Testis (tissue), 3 donors: ENCODE data around the gene FXN. TPM values are rescaled to one million over a fixed set of nuclear protein-coding genes. Genes with fewer than 3 reads are reported as not detected.

Experiments used
- DNase-seq: peaks from one replicate; pipeline ENCODE4 v3.0.0-alpha.2; 2019
- H3K27ac ChIP-seq, 2 donors: fragments of 200-600 bp; sonication (generic); one replicate each; pipeline ENCODE4 v1.5.1; 2019
- H3K27me3 ChIP-seq: fragments of 200-600 bp; sonication (generic); one replicate; pipeline ENCODE4 v1.5.1; 2019
- H3K36me3 ChIP-seq: fragments of 200-600 bp; sonication (generic); one replicate; pipeline ENCODE4 v1.5.1; 2017; ENCODE audit warnings: low read depth; ENCODE audit errors: missing control alignments
- H3K4me1 ChIP-seq: fragments of 200-600 bp; sonication (generic); one replicate; pipeline ENCODE4 v1.5.1; 2019
- H3K4me3 ChIP-seq, 2 donors: fragments of 200-600 bp; sonication (generic); one replicate each; pipeline ENCODE4 v1.5.1; 2017 to 2019
- H3K9me3 ChIP-seq: fragments of 200-600 bp; sonication (generic); one replicate; pipeline ENCODE4 v1.5.1; 2017
- POLR2A ChIP-seq: fragments of 450-650 bp; IDR thresholded peaks from one replicate; pipeline ENCODE4 v1.6.1; 2017; ENCODE audit warnings: antibody characterized with exemption, mild to moderate bottlenecking, moderate library complexity
- WGBS, 2 donors: methylation state at CpG; one replicate each; pipeline ENCODE4 v1.1.5; 2018; 5-methylcytosine and 5-hydroxymethylcytosine counted together
- intact Hi-C: fragments of 100-400 bp; cut with DNase I; formaldehyde crosslinking; loops from one replicate; pipeline ENCODE4 v1.15.1; 2023; ENCODE audit warnings: low total_unique reads
- polyA plus RNA-seq: library from polyadenylated mRNA; stranded (reverse); fragments of 350-450 nt; fragmentation: Illumina TruSeq; extraction: RNeasy Lipid Tissue Mini Kit (QIAGEN cat#74804); gene quantifications from one replicate; pipeline ENCODE4 v1.2.3, GENCODE V29; 2014; ENCODE audit warnings: low read depth, low replicate concordance; ENCODE audit not compliant: insufficient read depth
- total RNA-seq, 2 donors: library from RNA; depleted of rRNA; stranded (reverse); fragments of >200 nt; gene quantifications; one replicate each; pipeline ENCODE4 v1.2.3, GENCODE V29; 2016
- TF ChIP-seq, protein P1 (sequence below), 3 experiments: fragments of 450-650 bp in 2 of 3; fragments of 200-600 bp in 1 of 3; sonication (generic) in 1 of 3; IDR thresholded peaks; one replicate each; pipeline ENCODE4 v1.5.1; 2016 to 2019; ENCODE audit warnings: antibody characterized with exemption in 3 of 3, mild to moderate bottlenecking in 2 of 3, moderate library complexity in 1 of 3

Gene FXN
- total and polyA plus RNA-seq, 3 donors from 2014 or later = 14.5 to 29.4 (median 19.7) TPM

DNA sequence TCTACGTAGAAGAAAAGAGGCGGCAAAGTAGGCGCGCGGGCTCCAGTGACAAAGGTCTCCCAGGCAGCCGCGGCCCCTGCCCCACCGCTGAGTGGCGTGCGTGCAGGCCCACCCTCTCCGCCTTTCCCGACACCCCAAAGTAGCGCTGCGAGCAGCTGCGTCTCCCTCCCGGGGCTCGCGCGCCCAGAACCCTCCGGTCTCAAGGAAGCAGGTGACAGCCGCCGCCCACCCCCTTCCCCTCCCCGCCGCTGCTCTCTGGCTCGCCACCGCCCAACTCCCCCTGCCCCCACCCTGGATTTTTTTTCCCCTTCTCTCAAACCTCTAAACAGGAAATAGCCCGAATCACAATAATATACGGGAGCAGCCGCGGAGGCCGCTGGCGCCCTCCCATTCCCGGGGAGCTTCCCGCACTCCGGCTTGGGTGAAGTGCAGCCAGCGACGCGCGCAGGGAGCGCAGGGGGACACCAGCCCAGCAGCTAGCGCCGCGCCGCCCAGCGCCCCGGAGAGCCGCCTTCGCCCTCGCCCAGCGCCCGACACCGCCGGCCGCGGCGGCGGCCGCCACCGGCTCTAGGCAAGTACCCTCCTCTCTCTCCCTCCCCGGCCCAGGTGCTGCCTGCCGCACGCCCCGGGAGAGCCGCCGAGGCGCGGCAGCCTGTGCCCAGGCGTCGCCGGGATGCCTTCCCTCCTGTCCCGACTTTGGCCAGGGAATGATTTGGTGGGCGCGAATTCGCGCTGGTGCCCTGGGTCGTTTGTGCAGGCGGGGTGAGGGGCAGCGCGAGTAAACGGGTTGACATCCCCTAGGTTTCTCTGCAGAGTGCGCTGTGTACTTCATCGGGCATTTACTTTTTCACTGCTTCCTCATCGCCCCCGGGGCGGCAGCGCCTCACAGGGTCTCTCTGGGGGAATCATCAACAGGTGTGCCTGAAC is 85.9 kb downstream of the FXN start:
- TF ChIP-seq, protein P1, sequence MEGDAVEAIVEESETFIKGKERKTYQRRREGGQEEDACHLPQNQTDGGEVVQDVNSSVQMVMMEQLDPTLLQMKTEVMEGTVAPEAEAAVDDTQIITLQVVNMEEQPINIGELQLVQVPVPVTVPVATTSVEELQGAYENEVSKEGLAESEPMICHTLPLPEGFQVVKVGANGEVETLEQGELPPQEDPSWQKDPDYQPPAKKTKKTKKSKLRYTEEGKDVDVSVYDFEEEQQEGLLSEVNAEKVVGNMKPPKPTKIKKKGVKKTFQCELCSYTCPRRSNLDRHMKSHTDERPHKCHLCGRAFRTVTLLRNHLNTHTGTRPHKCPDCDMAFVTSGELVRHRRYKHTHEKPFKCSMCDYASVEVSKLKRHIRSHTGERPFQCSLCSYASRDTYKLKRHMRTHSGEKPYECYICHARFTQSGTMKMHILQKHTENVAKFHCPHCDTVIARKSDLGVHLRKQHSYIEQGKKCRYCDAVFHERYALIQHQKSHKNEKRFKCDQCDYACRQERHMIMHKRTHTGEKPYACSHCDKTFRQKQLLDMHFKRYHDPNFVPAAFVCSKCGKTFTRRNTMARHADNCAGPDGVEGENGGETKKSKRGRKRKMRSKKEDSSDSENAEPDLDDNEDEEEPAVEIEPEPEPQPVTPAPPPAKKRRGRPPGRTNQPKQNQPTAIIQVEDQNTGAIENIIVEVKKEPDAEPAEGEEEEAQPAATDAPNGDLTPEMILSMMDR (IDR thresholded peaks at IDR 0.05) = no peak
- no peak for TF ChIP-seq POLR2A
- 0 to 1% methylated on average over 30 to 86 of the region's 86 CpGs for WGBS, 2 donors
- intact Hi-C loops = no loop called here
- Histone ChIP-seq H3K4me3 (peak overlapping the region; percentile 73 to 75), H3K27me3 (no peaks in the 10 kb centered on the region), H3K9me3 (no peaks in the 10 kb centered on the region), H3K36me3 (no peaks in the 10 kb centered on the region), H3K4me1 (peaks cover 15% of the 10 kb centered on the region), H3K27ac (peak overlapping the region; percentile 18 to 59)
- peak; percentile 58 for DNase-seq

DNA sequence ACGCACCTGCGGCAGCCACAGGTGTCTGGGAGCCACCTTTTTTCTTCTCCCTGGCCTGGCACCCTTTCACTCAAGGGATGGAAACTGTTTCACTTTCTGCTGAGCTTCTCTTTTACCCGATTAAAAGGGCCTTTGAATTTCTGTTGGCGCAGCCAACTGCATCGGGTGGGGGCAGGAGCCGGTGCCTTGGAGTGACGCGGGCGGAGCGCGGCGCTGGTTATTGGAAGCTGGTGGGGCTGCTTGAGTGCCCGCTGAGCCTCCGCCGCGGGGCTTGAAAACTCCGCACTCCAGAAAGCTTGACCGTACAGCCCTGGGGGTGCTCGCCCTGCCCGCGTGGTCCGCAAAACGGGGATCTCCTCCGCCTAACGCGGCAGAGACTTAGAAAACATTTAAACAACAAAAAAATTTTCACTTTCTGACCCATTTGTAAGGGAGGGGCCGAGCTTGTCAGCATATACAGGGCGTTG is 86.6 kb downstream of the FXN start:
- Histone ChIP-seq H3K4me1 (peaks cover 15% of the 10 kb centered on the region), H3K9me3 (no peaks in the 10 kb centered on the region), H3K4me3 (peak overlapping the region; percentile 73 to 75), H3K27ac (peak overlapping the region; percentile 18 to 59), H3K27me3 (no peaks in the 10 kb centered on the region), H3K36me3 (no peaks in the 10 kb centered on the region)
- DNase-seq = peak; percentile 78
- intact Hi-C loops = no loop called here
- WGBS, 2 donors = 0% methylated on average over 14 to 28 of the region's 28 CpGs
- TF ChIP-seq POLR2A = no peak
- TF ChIP-seq, protein P1 (IDR thresholded peaks at IDR 0.05) = no peak

DNA sequence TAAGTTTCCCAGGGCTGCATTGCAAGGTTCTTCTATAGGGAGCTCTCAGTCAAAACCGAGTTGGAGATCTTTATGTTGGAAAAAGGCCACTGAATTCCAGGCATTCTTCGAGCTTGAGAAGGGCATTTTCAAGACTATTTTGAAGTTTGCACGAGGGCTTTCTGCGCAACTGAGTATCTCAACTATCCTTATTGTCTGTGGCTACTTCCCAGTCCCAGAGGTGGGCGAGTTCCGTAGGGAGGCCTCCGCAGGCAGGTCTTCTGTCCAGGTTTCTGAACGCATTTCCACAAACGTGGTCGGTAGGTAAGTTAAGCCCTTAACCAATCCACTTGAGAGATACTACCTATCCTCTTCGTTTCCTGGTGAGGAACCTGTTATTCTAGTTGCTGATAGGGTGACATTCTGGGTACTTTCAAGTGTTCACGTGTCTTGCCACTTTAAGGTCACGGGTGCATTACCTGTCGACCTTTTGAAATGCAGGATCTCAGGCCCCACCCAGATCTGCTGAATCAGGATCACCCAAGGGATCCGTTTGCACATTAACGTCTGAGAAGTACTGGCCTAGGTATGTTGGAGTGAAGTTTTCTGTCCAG is 87.1 kb downstream of the FXN start:
- H3K4me1 ChIP-seq = peaks cover 15% of the 10 kb centered on the region
- DNase-seq = no peak
- H3K36me3 ChIP-seq = no peaks in the 10 kb centered on the region
- TF ChIP-seq POLR2A = no peak
- intact Hi-C loops = no loop called here
- H3K4me3 ChIP-seq = peak overlapping the region; percentile 73 to 75
- peak overlapping the region; percentile 18 to 59 for H3K27ac ChIP-seq
- 29 to 35% methylated on average over 16 of the region's 16 CpGs for WGBS, 2 donors
- H3K9me3 ChIP-seq = no peaks in the 10 kb centered on the region
- no peaks in the 10 kb centered on the region for H3K27me3 ChIP-seq

DNA sequence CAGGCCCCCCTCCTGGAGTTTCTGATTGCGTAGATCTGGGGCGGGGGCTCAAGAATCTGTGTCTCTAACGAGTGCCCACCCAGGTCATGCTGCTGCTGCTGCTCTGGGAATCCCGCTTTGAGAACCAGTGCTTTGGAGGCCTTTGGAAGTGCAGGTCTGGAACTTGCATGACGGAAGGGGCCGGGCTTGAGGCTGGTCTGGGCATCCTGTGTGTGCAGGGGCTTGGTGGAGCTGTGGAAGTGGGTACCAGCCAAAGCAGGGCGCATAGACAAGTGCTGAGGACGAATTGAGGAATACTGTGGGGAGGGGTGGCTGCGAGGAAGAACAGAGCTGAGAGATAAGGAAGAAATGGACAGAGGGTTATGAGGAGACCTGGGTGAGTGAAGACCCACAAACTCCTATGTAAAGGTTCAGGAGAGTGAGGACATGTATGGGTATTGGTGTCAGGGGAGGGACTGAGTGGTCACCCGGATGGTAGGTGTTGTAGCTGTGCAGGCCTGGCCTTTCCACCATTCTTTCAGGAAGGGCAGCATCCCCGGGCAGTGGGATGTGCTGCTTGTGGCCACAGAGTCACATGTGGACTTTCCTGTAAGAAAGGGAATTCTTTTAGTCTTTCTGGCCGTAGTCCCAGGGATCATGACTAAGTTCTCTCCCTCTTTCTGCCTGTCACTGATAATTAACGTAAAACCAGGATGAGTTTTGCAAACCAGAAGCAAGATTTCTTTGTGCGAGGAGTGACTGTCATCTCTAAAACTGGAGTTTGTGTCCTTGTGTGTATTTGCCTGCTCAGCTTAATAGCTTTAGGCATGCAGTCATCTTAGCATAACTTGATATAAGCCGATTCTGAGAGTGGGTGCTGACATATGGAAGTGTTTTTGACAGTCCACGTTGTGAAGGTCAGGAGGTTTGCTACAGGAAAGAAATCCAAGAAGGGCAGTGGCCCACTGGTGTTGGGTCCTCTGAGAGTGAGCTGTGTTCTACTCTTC is 95.2 kb downstream of the FXN start:
- no peaks in the 10 kb centered on the region for H3K9me3 ChIP-seq
- WGBS, 2 donors = 72 to 73% methylated on average over 15 to 16 of the region's 16 CpGs
- H3K4me1 ChIP-seq = peaks cover 14% of the 10 kb centered on the region
- intact Hi-C loops = loop anchor here (10.0 kb wide), 1 partner anchor 56 kb away; no protein-coding TSS in a partner anchor
- H3K27me3 ChIP-seq = no peaks in the 10 kb centered on the region
- H3K27ac ChIP-seq = no peak overlapping the region
- DNase-seq = no peak
- H3K4me3 ChIP-seq = no peak overlapping the region
- TF ChIP-seq, protein P1 (IDR thresholded peaks at IDR 0.05) = no peak
- TF ChIP-seq POLR2A = no peak
- H3K36me3 ChIP-seq = no peaks in the 10 kb centered on the region
